Vagina (tissue), 2 donors: Measurements from ENCODE around the gene ITPR1.

Experiments used
- CTCF ChIP-seq, 3 experiments: fragments of 450-650 bp in 2 of 3; fragments of 200-600 bp in 1 of 3; sonication (generic) in 1 of 3; IDR thresholded peaks; one replicate each; pipeline ENCODE4 v1.5.1; 2017 to 2019; ENCODE audit warnings: antibody characterized with exemption in 3 of 3, mild to moderate bottlenecking in 2 of 3, moderate library complexity in 2 of 3
- POLR2A ChIP-seq, 2 donors: fragments of 450-650 bp; IDR thresholded peaks; one replicate each; pipeline ENCODE4 v1.6.1; 2017; ENCODE audit warnings: antibody characterized with exemption in 2 of 2, mild to moderate bottlenecking in 2 of 2, moderate library complexity in 2 of 2
- POLR2AphosphoS5 ChIP-seq, 2 donors: sonication (generic); formaldehyde crosslinking; IDR thresholded peaks; one replicate each; pipeline ENCODE4 v1.9.0; 2017; ENCODE audit warnings: antibody characterized with exemption in 2 of 2, mild to moderate bottlenecking in 2 of 2, low read depth in 1 of 2; ENCODE audit not compliant: insufficient read depth in 1 of 2

GRCh38 chr3:4812591-4812990 lies 319.4 kb downstream of the ITPR1 start:
- TF ChIP-seq CTCF (IDR thresholded peaks at IDR 0.05) (no peak), POLR2AphosphoS5 (IDR thresholded peaks at IDR 0.05; ENCODE audit: insufficient read depth in 1 of 2, low read depth in 1 of 2) (no peak), POLR2A (IDR thresholded peaks at IDR 0.05) (no peak)
